GM23248 (cell line): ENCODE results near the gene GRAMD1B.

Experiments used
- EZH2 ChIP-seq: fragments of 200-600 bp; sonication (generic); IDR thresholded peaks from 2 replicates; pipeline ENCODE4 v1.6.1; 2018; ENCODE audit warnings: antibody characterized with exemption, mild to moderate bottlenecking; ENCODE audit not compliant: insufficient read depth, poor library complexity, severe bottlenecking
- EZH2phosphoT487 ChIP-seq: fragments of 200-600 bp; sonication (generic); IDR thresholded peaks from 2 replicates; pipeline ENCODE4 v1.6.1; 2018; ENCODE audit warnings: antibody characterized with exemption, moderate library complexity, mild to moderate bottlenecking, low read depth; ENCODE audit not compliant: insufficient read depth

DNA sequence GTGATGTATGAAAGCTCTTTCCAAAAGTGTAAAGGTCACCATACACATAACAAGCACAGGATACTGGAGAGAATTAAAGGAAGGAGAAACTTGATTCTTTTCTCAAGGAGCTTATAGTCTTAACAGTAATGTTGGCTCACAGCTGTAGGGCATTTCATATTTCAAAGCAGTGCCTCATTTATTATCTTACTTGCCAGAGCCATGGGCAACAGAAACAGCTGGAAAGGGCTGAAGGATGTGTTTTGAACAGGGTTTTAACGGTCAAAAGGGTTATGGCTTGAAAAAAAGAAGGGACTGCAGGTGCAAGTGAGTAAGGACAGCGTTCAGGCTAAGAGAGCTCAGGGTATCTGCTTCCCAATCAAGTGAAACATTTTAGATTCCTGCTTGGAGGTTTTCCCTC is 2.7 kb upstream of the GRAMD1B start:
- TF ChIP-seq EZH2 (no peak), EZH2phosphoT487 (no peak)
